HG03575 (cell line): Measurements from ENCODE around the gene YAF2.
A peak's percentile ranks its signal among the peaks of the same experiment; 100 is the strongest.

Experiments
- ATAC-seq: cut with Tn5 transposase; IDR thresholded peaks from one replicate; pipeline ENCODE4 v1.9.1; 2021; ENCODE audit not compliant: unreplicated experiment, insufficient number of reproducible peaks, low FRiP score; ENCODE audit errors: extremely low read depth

YAF2 gene

GRCh38 chr12:42238240-42239140 is at the start of gene YAF2:
YAF2 (minus strand) TSS chr12:42238248; CDS start chr12:42238180, 68 bp downstream.
- ATAC-seq, result peak; percentile 39

GRCh38 chr12:42286741-42287140 is 48.7 kb upstream of the YAF2 start:
- no peak for ATAC-seq

GRCh38 chr12:42285431-42285830 is 47.4 kb upstream of the YAF2 start:
- ATAC-seq, result no peak

GRCh38 chr12:42284876-42285275 is 46.8 kb upstream of the YAF2 start:
- no peak for ATAC-seq

- ATAC-seq, result no peak
Observed at GRCh38 chr12:42284157-42284556, 46.1 kb upstream of the YAF2 start.

- ATAC-seq, result no peak
Observed at GRCh38 chr12:42283739-42284138, 45.7 kb upstream of the YAF2 start.

- no peak for ATAC-seq
Observed at GRCh38 chr12:42282294-42282693, 44.2 kb upstream of the YAF2 start.

GRCh38 chr12:42281844-42282243 is 43.8 kb upstream of the YAF2 start:
- no peak for ATAC-seq

- ATAC-seq, result no peak
Observed at GRCh38 chr12:42281278-42281677, 43.2 kb upstream of the YAF2 start.

GRCh38 chr12:42278128-42278510 is 40.1 kb upstream of the YAF2 start:
- ATAC-seq, result no peak

- ATAC-seq, result no peak
Observed at GRCh38 chr12:42277396-42278127, 39.5 kb upstream of the YAF2 start.

- ATAC-seq, result no peak
Observed at GRCh38 chr12:42275499-42275898, 37.5 kb upstream of the YAF2 start.

- ATAC-seq, result no peak
Observed at GRCh38 chr12:42273706-42274105, 35.7 kb upstream of the YAF2 start.

GRCh38 chr12:42270596-42270995 is 32.5 kb upstream of the YAF2 start:
- no peak for ATAC-seq

- no peak for ATAC-seq
Observed at GRCh38 chr12:42267413-42268190, 29.6 kb upstream of the YAF2 start.

- ATAC-seq, result no peak
Observed at GRCh38 chr12:42266579-42267230, 28.7 kb upstream of the YAF2 start.

GRCh38 chr12:42262271-42262670 is 24.2 kb upstream of the YAF2 start:
- no peak for ATAC-seq

GRCh38 chr12:42261708-42262107 is 23.7 kb upstream of the YAF2 start:
- no peak for ATAC-seq

GRCh38 chr12:42260518-42260917 is 22.5 kb upstream of the YAF2 start:
- ATAC-seq, result no peak
